SK-N-SH (cell line): ENCODE results near the gene FUT2. TPM values are rescaled to one million over a fixed set of nuclear protein-coding genes. Genes with fewer than 3 reads are reported as not detected.

Source experiments
- CTCF ChIA-PET: fragments of 300-600, 350-600 bp; formaldehyde crosslinking; extraction: SDS; loops from one replicate; lab custom pipeline; 2021; lab: Yijun Ruan, JAX
- POLR2A ChIA-PET: fragments of 350-600 bp; sonication (Branson Sonifier 250); formaldehyde crosslinking; extraction: SDS; loops from one replicate; lab custom pipeline; 2020; ENCODE audit warnings: antibody characterized with exemption, inconsistent platforms; lab: Yijun Ruan, JAX
- DNase-seq: peaks from one replicate; pipeline ENCODE4 v3.0.0; 2012
- H2AFZ ChIP-seq: fragments of 200-600 bp; sonication (generic); 2 replicates; pipeline ENCODE4 v1.8.1; 2016; ENCODE audit warnings: antibody characterized with exemption, mild to moderate bottlenecking, low read depth
- H3F3A ChIP-seq: fragments of 200-600 bp; sonication (generic); replicated peaks from 2 replicates; pipeline ENCODE3; 2016; ENCODE audit warnings: antibody characterized with exemption, mild to moderate bottlenecking; ENCODE audit not compliant: insufficient read depth
- H3K27ac ChIP-seq, 2 experiments: fragments of 200-500 bp in 1 of 2; fragments of 200-600 bp in 1 of 2; sonication (Bioruptor generic) in 1 of 2; sonication (generic), shearing (Covaris generic) in 1 of 2; 2 replicates each; pipeline versions ENCODE4 v1.5.1 to v1.6.1; 2014 to 2016; ENCODE audit warnings: low read depth in 2 of 2, inconsistent platforms in 1 of 2, low read length in 1 of 2, mild to moderate bottlenecking in 1 of 2, mixed read lengths in 1 of 2
- H3K27me3 ChIP-seq: fragments of 200-600 bp; sonication (generic), shearing (Covaris generic); 2 replicates; pipeline ENCODE4 v1.6.1; 2016; ENCODE audit warnings: mixed run types; ENCODE audit not compliant: insufficient read depth
- H3K36me3 ChIP-seq, 2 experiments: fragments of 200-500 bp in 1 of 2; fragments of 200-600 bp in 1 of 2; sonication (Bioruptor generic) in 1 of 2; sonication (generic) in 1 of 2; replicated peaks in 1 of 2; 2 replicates each; pipeline versions ENCODE3 to v1.5.1; 2014 to 2016; ENCODE audit warnings: low read length in 1 of 2, mild to moderate bottlenecking in 1 of 2; ENCODE audit not compliant: insufficient read depth in 2 of 2, control insufficient read depth in 1 of 2
- H3K4me1 ChIP-seq, 2 experiments: fragments of 200-500 bp in 1 of 2; fragments of 200-600 bp in 1 of 2; sonication (Bioruptor generic) in 1 of 2; sonication (generic), shearing (Covaris generic) in 1 of 2; 2 replicates each; pipeline versions ENCODE4 v1.5.1 to v1.6.1; 2014 to 2016; ENCODE audit warnings: low read depth in 1 of 2, low read length in 1 of 2, mixed run types in 1 of 2; ENCODE audit not compliant: insufficient read depth in 2 of 2, control insufficient read depth in 1 of 2
- H3K4me2 ChIP-seq: fragments of 200-600 bp; sonication (generic), shearing (Covaris generic); 2 replicates; pipeline ENCODE4 v1.6.1; 2017; ENCODE audit warnings: mixed run types
- H3K4me3 ChIP-seq, 2 experiments: fragments of 200-500 bp in 1 of 2; fragments of 200-600 bp in 1 of 2; sonication (Bioruptor generic) in 1 of 2; sonication (generic), shearing (Covaris generic) in 1 of 2; 2 replicates each; pipeline versions ENCODE4 v1.5.1 to v1.8.1; 2014 to 2016; ENCODE audit warnings: low read depth in 2 of 2, inconsistent platforms in 1 of 2, low read length in 1 of 2, mild to moderate bottlenecking in 1 of 2, mixed read lengths in 1 of 2, moderate library complexity in 1 of 2
- H3K79me2 ChIP-seq: fragments of 200-600 bp; sonication (generic); 2 replicates; pipeline ENCODE4 v1.8.1; 2017; ENCODE audit warnings: mild to moderate bottlenecking; ENCODE audit not compliant: insufficient read depth
- H3K9ac ChIP-seq: fragments of 200-600 bp; sonication (generic); 2 replicates; pipeline ENCODE4 v1.6.1; 2017; ENCODE audit warnings: mixed run types
- H3K9me2 ChIP-seq: fragments of 200-600 bp; sonication (generic); 2 replicates; pipeline ENCODE4 v1.6.1; 2017; ENCODE audit warnings: mixed run types
- H3K9me3 ChIP-seq: fragments of 200-600 bp; sonication (generic); 2 replicates; pipeline ENCODE4 v1.6.1; 2017; ENCODE audit warnings: mixed run types, mild to moderate bottlenecking, moderate library complexity
- H4K20me1 ChIP-seq: fragments of 200-600 bp; sonication (generic); 2 replicates; pipeline ENCODE4 v1.6.1; 2017; ENCODE audit warnings: mild to moderate bottlenecking, mixed run types; ENCODE audit not compliant: insufficient read depth
- ELF1 ChIP-seq: IDR thresholded peaks from 2 replicates; pipeline ENCODE4 v1.4.0; 2012
- EZH2phosphoT487 ChIP-seq: fragments of 200-600 bp; sonication (generic); IDR thresholded peaks from 2 replicates; pipeline ENCODE4 v1.6.1; 2017; ENCODE audit warnings: low read depth, mixed run types, mild to moderate bottlenecking, antibody characterized with exemption, moderate library complexity, borderline replicate concordance
- NFIC ChIP-seq: IDR thresholded peaks from 2 replicates; pipeline ENCODE4 v1.4.0; 2012; ENCODE audit warnings: borderline replicate concordance
- NRF1 ChIP-seq: IDR thresholded peaks from 2 replicates; pipeline ENCODE4 v1.6.1; 2012; ENCODE audit warnings: low read depth, mild to moderate bottlenecking, low read length
- POLR2AphosphoS5 ChIP-seq: IDR thresholded peaks from 2 replicates; pipeline ENCODE4 v1.6.1; 2012; ENCODE audit warnings: low read depth, low read length
- REST ChIP-seq: IDR thresholded peaks from 2 replicates; pipeline ENCODE4 v1.6.1; 2012; ENCODE audit warnings: mild to moderate bottlenecking, low read depth, low read length, moderate library complexity
- RXRA ChIP-seq: IDR thresholded peaks from 2 replicates; pipeline ENCODE4 v1.4.0; 2012; ENCODE audit warnings: low read depth, mild to moderate bottlenecking, borderline replicate concordance
- SIN3A ChIP-seq: IDR thresholded peaks from 2 replicates; pipeline ENCODE4 v1.6.1; 2012; ENCODE audit warnings: low read depth, mild to moderate bottlenecking, low read length, moderate library complexity, borderline replicate concordance
- TCF12 ChIP-seq: IDR thresholded peaks from 2 replicates; pipeline ENCODE4 v1.4.0; 2012
- YY1 ChIP-seq: IDR thresholded peaks from 2 replicates; pipeline ENCODE4 v1.4.0; 2012; ENCODE audit warnings: low read depth, mild to moderate bottlenecking
- WGBS: methylation state at CpG from one replicate; pipeline ENCODE4 v1.1.6; 2017; ENCODE audit warnings: low lambda C conversion rate; 5-methylcytosine and 5-hydroxymethylcytosine counted together
- polyA plus RNA-seq, 3 experiments: library from polyadenylated mRNA; depleted of rRNA; stranded (reverse); fragments of >200 nt; gene quantifications; 2 replicates each; pipeline ENCODE4 v1.2.3, GENCODE V29; 2012
- TF ChIP-seq, protein P1 (sequence below): fragments of 150-350 bp; IDR thresholded peaks from 2 replicates; pipeline ENCODE4 v1.6.1; 2017; ENCODE audit warnings: antibody characterized with exemption, low read length, low read depth, borderline replicate concordance
- TF ChIP-seq, protein P2 (sequence below): IDR thresholded peaks from 2 replicates; pipeline ENCODE4; 2012
- TF ChIP-seq, protein P3 (sequence below): fragments of 150-350 bp; IDR thresholded peaks from 2 replicates; pipeline ENCODE4 v1.6.1; 2016; ENCODE audit warnings: mild to moderate bottlenecking, low read depth, low read length

The FUT2 gene
- polyA plus RNA-seq, 1 of the 3 experiments (the other 2 are of a cell fraction) = not detected

DNA sequence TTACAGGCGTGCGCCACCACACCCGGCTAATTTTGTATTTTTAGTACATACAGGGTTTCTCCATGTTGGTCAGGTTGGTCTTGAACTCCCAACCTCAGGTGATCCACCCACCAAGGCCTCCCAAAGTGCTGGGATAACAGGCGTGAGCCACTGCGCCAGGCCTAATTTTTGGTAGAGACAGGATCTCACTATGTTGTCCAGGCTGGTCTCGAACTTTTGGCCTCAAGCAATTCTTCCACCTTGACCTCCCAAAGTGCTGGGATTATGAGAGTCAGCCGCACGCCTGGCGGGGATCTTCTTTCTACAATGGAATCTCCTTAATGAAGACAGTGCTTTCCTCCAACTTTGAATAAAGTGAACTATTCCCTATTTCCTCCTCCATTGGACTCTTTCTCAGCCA, 38.9 kb downstream of the FUT2 start:
- WGBS = 96% methylated on average over 9 of the region's 9 CpGs
- TF ChIP-seq EZH2phosphoT487 = no peak
- no peak for TF ChIP-seq TCF12
- TF ChIP-seq REST = no peak
- no peak for TF ChIP-seq RXRA
- no peak for TF ChIP-seq NFIC
- TF ChIP-seq NRF1 = no peak
- TF ChIP-seq POLR2AphosphoS5 = no peak
- no peak for TF ChIP-seq SIN3A
- no peak for TF ChIP-seq ELF1
- TF ChIP-seq, protein P1, sequence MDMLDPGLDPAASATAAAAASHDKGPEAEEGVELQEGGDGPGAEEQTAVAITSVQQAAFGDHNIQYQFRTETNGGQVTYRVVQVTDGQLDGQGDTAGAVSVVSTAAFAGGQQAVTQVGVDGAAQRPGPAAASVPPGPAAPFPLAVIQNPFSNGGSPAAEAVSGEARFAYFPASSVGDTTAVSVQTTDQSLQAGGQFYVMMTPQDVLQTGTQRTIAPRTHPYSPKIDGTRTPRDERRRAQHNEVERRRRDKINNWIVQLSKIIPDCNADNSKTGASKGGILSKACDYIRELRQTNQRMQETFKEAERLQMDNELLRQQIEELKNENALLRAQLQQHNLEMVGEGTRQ = no peak
- no peak for TF ChIP-seq YY1
- TF ChIP-seq, protein P2, sequence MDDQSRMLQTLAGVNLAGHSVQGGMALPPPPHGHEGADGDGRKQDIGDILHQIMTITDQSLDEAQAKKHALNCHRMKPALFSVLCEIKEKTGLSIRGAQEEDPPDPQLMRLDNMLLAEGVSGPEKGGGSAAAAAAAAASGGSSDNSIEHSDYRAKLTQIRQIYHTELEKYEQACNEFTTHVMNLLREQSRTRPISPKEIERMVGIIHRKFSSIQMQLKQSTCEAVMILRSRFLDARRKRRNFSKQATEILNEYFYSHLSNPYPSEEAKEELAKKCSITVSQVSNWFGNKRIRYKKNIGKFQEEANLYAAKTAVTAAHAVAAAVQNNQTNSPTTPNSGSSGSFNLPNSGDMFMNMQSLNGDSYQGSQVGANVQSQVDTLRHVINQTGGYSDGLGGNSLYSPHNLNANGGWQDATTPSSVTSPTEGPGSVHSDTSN = no peak
- TF ChIP-seq, protein P3, sequence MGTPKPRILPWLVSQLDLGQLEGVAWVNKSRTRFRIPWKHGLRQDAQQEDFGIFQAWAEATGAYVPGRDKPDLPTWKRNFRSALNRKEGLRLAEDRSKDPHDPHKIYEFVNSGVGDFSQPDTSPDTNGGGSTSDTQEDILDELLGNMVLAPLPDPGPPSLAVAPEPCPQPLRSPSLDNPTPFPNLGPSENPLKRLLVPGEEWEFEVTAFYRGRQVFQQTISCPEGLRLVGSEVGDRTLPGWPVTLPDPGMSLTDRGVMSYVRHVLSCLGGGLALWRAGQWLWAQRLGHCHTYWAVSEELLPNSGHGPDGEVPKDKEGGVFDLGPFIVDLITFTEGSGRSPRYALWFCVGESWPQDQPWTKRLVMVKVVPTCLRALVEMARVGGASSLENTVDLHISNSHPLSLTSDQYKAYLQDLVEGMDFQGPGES = no peak
- POLR2A ChIA-PET = no interaction called here
- no peak overlapping the region for H3K4me3 ChIP-seq
- H4K20me1 ChIP-seq = no peaks in the 10 kb centered on the region
- H3K4me1 ChIP-seq = peaks cover 0 to 7% of the 10 kb centered on the region in 2 experiments; a peak in 1 of 4 replicates
- no peaks in the 10 kb centered on the region for H3K9me2 ChIP-seq
- no peaks in the 10 kb centered on the region for H3K27me3 ChIP-seq
- CTCF ChIA-PET = no interaction called here
- no peak overlapping the region for H2AFZ ChIP-seq
- no peaks in the 10 kb centered on the region for H3K9me3 ChIP-seq
- no peak overlapping the region for H3K4me2 ChIP-seq
- H3K27ac ChIP-seq = no peak overlapping the region
- H3F3A ChIP-seq = peaks cover 7% of the 10 kb centered on the region
- no peak for DNase-seq
- H3K79me2 ChIP-seq = no peaks in the 10 kb centered on the region
- H3K36me3 ChIP-seq = no peaks in the 10 kb centered on the region
- H3K9ac ChIP-seq = no peak overlapping the region
